DOHH2 (cell line): ENCODE data around the gene B4GALNT1.

Source experiments
- CTCF ChIP-seq: fragments of 200-600 bp; sonication (generic); IDR thresholded peaks from one replicate; pipeline ENCODE4 v1.5.1; 2014; ENCODE audit warnings: antibody characterized with exemption, mild to moderate bottlenecking, low read depth, low read length; ENCODE audit not compliant: poor library complexity, severe bottlenecking
- EZH2phosphoT487 ChIP-seq: fragments of 200-600 bp; sonication (generic); IDR thresholded peaks from 2 replicates; pipeline ENCODE4 v1.6.1; 2017; ENCODE audit warnings: borderline replicate concordance, mild to moderate bottlenecking, antibody characterized with exemption, low read length, moderate library complexity, mixed read lengths

DNA sequence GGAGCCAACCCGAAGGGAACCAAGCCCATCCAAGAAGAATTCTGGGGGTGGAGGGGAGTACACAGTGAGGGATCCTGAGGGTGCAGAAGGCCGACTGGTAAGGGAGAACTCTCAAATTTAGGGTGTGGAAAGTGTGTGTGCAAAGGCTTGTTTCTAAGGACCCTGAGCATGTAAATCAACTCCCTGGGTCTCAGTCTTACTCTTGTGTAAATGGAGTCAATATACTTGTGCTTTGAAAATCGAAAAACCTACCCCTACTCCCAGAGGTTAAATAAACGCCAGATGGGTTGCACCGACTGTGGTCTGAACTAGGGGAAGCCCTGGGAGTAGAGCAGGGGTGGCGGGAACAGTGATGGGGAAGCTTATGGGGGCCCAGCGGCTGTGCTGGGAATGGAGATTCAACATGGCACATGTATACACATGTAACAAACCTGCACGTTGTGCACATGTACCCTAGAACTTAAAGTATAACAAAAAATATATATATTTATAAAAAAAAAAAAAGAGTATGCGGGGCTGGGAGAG, 6.0 kb downstream of the B4GALNT1 start:
- TF ChIP-seq EZH2phosphoT487 (no peak), CTCF (no peak)
